ENCODE data around the gene KCTD2. TPM values are rescaled to one million over a fixed set of nuclear protein-coding genes. Genes with fewer than 3 reads are reported as not detected.

KCTD2 gene
- 8.5 and 13.8 TPM in 2 replicates for total RNA-seq

GRCh38 chr17:75046407-75047289 is at the start of gene KCTD2, which contains the start of gene ATP5PD:
Gene KCTD2 (plus strand): TSS chr17:75047225. CDS start chr17:75047251, 26 bp downstream.
Gene ATP5PD (minus strand): TSS chr17:75046969. CDS start chr17:75042650, 4,319 bp downstream.

GRCh38 chr17:75012346-75013091 is 34.5 kb upstream of the KCTD2 start, which contains the start of gene MRPL58:
Gene MRPL58 (plus strand): TSS chr17:75012670. CDS start chr17:75012687, 17 bp downstream.

GRCh38 chr17:75087558-75088453 is 40.8 kb downstream of the KCTD2 start, which contains the start of gene SLC16A5:
Gene SLC16A5 (plus strand): TSS chr17:75087954. CDS start chr17:75093637, 5,683 bp downstream.

GRCh38 chr17:75109407-75110233 is 62.6 kb downstream of the KCTD2 start, which contains the start of gene ARMC7:
Gene ARMC7 (plus strand): TSS chr17:75109969. CDS start chr17:75110289, 320 bp downstream.

Other genes starting within 250 kb of the KCTD2 start
- under 0.01 and 0.14 TPM in 2 replicates for gene GRIN2C, start 187.3 kb upstream of the KCTD2 start, total RNA-seq
- gene FDXR, start 174.2 kb upstream of the KCTD2 start, total RNA-seq: 18.6 and 52.3 TPM in 2 replicates
- gene FADS6, start 153.6 kb upstream of the KCTD2 start, total RNA-seq: 0.21 and 0.34 TPM in 2 replicates
- gene USH1G, start 124.0 kb upstream of the KCTD2 start, total RNA-seq: 3.3 and 3.4 TPM in 2 replicates
- gene OTOP2, start 123.0 kb upstream of the KCTD2 start, total RNA-seq: 0.34 TPM in 1 of 2 replicates, not detected in the other
- 0.34 TPM in 1 of 2 replicates, not detected in the other for gene OTOP3, start 111.3 kb upstream of the KCTD2 start, total RNA-seq
- 0.71 and 6.8 TPM in 2 replicates for gene HID1, start 74.5 kb upstream of the KCTD2 start, total RNA-seq
- 6.2 and 12.5 TPM in 2 replicates for gene CDR2L, start 59.6 kb upstream of the KCTD2 start, total RNA-seq
- gene MRPL58, start 34.6 kb upstream of the KCTD2 start, total RNA-seq: 20.9 and 26.7 TPM in 2 replicates
- gene ATP5PD, start 256 bp upstream of the KCTD2 start, total RNA-seq: 159 and 181 TPM in 2 replicates
- gene SLC16A5, start 40.7 kb downstream of the KCTD2 start, total RNA-seq: 19.1 and 20.5 TPM in 2 replicates
- gene ARMC7, start 62.7 kb downstream of the KCTD2 start, total RNA-seq: 2.7 and 4.3 TPM in 2 replicates
- gene NT5C, start 84.5 kb downstream of the KCTD2 start, total RNA-seq: 14.8 and 56.7 TPM in 2 replicates
- gene JPT1, start 107.3 kb downstream of the KCTD2 start, total RNA-seq: 159 and 172 TPM in 2 replicates
- 56.1 and 60.5 TPM in 2 replicates for gene SUMO2, start 135.7 kb downstream of the KCTD2 start, total RNA-seq
- 14.4 and 25.3 TPM in 2 replicates for gene NUP85, start 158.5 kb downstream of the KCTD2 start, total RNA-seq
- 12.6 and 33.7 TPM in 2 replicates for gene GGA3, start 214.4 kb downstream of the KCTD2 start, total RNA-seq
- 51.7 and 77.2 TPM in 2 replicates for gene MRPS7, start 214.7 kb downstream of the KCTD2 start, total RNA-seq
- gene MIF4GD, start 224.0 kb downstream of the KCTD2 start, total RNA-seq: 14.2 and 37.6 TPM in 2 replicates
- gene SLC25A19, start 242.2 kb downstream of the KCTD2 start, total RNA-seq: 10.4 and 18.8 TPM in 2 replicates